Fibroblast of peridontal ligament (primary cell): ENCODE measurements around the gene ARHGEF26.

Experiments
- DNase-seq: peaks from one replicate; pipeline ENCODE4 v3.0.0-alpha.2; 2010; ENCODE audit errors: extremely low read depth

The ARHGEF26 gene

GRCh38 chr3:154119951-154120350 lies 1.2 kb upstream of the ARHGEF26 start:
- no peak for DNase-seq

GRCh38 chr3:154121701-154122551 lies 736 bp downstream of the ARHGEF26 start:
- peak; percentile 25 for DNase-seq

GRCh38 chr3:154122552-154122911 lies 1.3 kb downstream of the ARHGEF26 start:
- no peak for DNase-seq

GRCh38 chr3:154122912-154123559 lies 1.8 kb downstream of the ARHGEF26 start:
- DNase-seq, result peak; percentile 32

GRCh38 chr3:154123906-154124305 lies 2.7 kb downstream of the ARHGEF26 start:
- DNase-seq, result peak; percentile 12

GRCh38 chr3:154125378-154126030 lies 4.3 kb downstream of the ARHGEF26 start:
- DNase-seq, result no peak

- no peak for DNase-seq
Observed at GRCh38 chr3:154126651-154127050, 5.5 kb downstream of the ARHGEF26 start.

GRCh38 chr3:154129625-154130024 lies 8.4 kb downstream of the ARHGEF26 start:
- peak; percentile 19 for DNase-seq

- DNase-seq, result no peak
Observed at GRCh38 chr3:154130540-154130939, 9.3 kb downstream of the ARHGEF26 start.

GRCh38 chr3:154131830-154132229 lies 10.6 kb downstream of the ARHGEF26 start:
- no peak for DNase-seq

GRCh38 chr3:154132777-154133375 lies 11.7 kb downstream of the ARHGEF26 start:
- no peak for DNase-seq

- no peak for DNase-seq
Observed at GRCh38 chr3:154135511-154136173, 14.5 kb downstream of the ARHGEF26 start.

- no peak for DNase-seq
Observed at GRCh38 chr3:154137036-154137435, 15.8 kb downstream of the ARHGEF26 start.

GRCh38 chr3:154139996-154140436 lies 18.8 kb downstream of the ARHGEF26 start:
- DNase-seq, result no peak

GRCh38 chr3:154142608-154143007 lies 21.4 kb downstream of the ARHGEF26 start:
- DNase-seq, result no peak

GRCh38 chr3:154143873-154144272 lies 22.7 kb downstream of the ARHGEF26 start:
- DNase-seq, result no peak

GRCh38 chr3:154144825-154145465 lies 23.8 kb downstream of the ARHGEF26 start:
- no peak for DNase-seq

- DNase-seq, result no peak
Observed at GRCh38 chr3:154148541-154148940, 27.4 kb downstream of the ARHGEF26 start.

- DNase-seq, result no peak
Observed at GRCh38 chr3:154149286-154149685, 28.1 kb downstream of the ARHGEF26 start.

- peak; percentile 65 for DNase-seq
Observed at GRCh38 chr3:154151969-154152368, 30.8 kb downstream of the ARHGEF26 start.

- DNase-seq, result no peak
Observed at GRCh38 chr3:154152741-154153140, 31.6 kb downstream of the ARHGEF26 start.
